ENCODE measurements around the gene GSTA3.
"Not testable (repeated sequence)": the region's sequence is repeated elsewhere in the genome, so short reads cannot be mapped to it uniquely, and the experiment has no call there.

GSTA3 gene

DNA sequence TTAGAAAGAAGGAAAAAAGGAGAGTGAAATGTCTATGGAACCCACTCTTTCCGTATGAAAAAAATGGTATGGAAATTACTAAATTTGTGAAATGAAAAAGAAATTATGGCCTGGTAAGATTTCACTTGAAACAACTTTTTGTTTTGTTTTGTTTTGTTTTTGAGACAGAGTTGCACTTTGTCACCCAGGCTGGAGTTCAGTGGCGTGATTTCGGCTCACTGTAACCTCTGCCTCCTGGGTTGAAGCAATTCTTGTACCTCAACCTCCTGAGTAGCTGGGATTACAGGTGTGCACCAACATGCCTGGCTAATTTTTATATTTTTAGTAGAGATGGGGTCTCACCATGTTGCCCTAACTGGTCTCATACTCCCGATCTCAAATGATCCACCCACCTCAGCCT lies 51.1 kb downstream of the GSTA3 start:
- no peak for DNase-seq (ENCODE audit: low spot score)

GRCh38 chr6:52856137-52856536 lies 53.4 kb downstream of the GSTA3 start:
- not testable (repeated sequence) for DNase-seq (ENCODE audit: low spot score)

GRCh38 chr6:52849137-52849536 lies 60.4 kb downstream of the GSTA3 start:
- DNase-seq (ENCODE audit: low spot score): no peak

All from HuH-7 (cell line).